HepG2 (cell line): Measurements from ENCODE around the gene SLC16A3. TPM values are rescaled to one million over a fixed set of nuclear protein-coding genes. Genes with fewer than 3 reads are reported as not detected.

Experiments used
- AGO1 ChIP-seq: fragments of 200-400 bp; formaldehyde crosslinking; IDR thresholded peaks from 2 replicates; pipeline ENCODE4 v1.6.1; 2017; ENCODE audit warnings: mild to moderate bottlenecking, low read depth, low read length, moderate library complexity; ENCODE audit not compliant: poor library complexity, severe bottlenecking
- CEBPG ChIP-seq: IDR thresholded peaks from 2 replicates; pipeline ENCODE4 v1.6.1; 2016
- ETV6 ChIP-seq: sonication (generic); formaldehyde crosslinking; conservative IDR thresholded peaks from 2 replicates; pipeline ENCODE4 v1.4.0; 2020; ENCODE audit warnings: missing genetic modification reagents
- HCFC1 ChIP-seq: fragments of 150-350 bp; IDR thresholded peaks from 2 replicates; pipeline ENCODE4 v1.6.1; 2014; ENCODE audit warnings: low read depth, low read length
- HES4 ChIP-seq: sonication (generic); formaldehyde crosslinking; IDR thresholded peaks from 2 replicates; pipeline ENCODE4 v1.9.0; 2021; ENCODE audit warnings: mild to moderate bottlenecking, missing genetic modification reagents, borderline replicate concordance
- HOXD1 ChIP-seq: sonication (generic); formaldehyde crosslinking; IDR thresholded peaks from 2 replicates; pipeline ENCODE4 v1.5.0; 2020; ENCODE audit warnings: missing genetic modification reagents
- KDM5B ChIP-seq: sonication (generic); formaldehyde crosslinking; IDR thresholded peaks from 2 replicates; pipeline ENCODE4 v1.4.0; 2020; ENCODE audit warnings: missing genetic modification reagents, mild to moderate bottlenecking, borderline replicate concordance
- KLF6 ChIP-seq: IDR thresholded peaks from 2 replicates; pipeline ENCODE4 v1.8.0; 2016; ENCODE audit warnings: missing biosample characterization, missing genetic modification reagents
- LCORL ChIP-seq, 2 experiments: fragments of 450-650 bp in 1 of 2; sonication (generic) in 1 of 2; formaldehyde crosslinking in 1 of 2; IDR thresholded peaks; 2 replicates each; pipeline versions ENCODE4 v1.5.0 to v1.6.1; 2017 to 2020; ENCODE audit warnings: antibody characterized with exemption in 1 of 2, missing genetic modification reagents in 1 of 2
- NCOA5 ChIP-seq: sonication (generic); formaldehyde crosslinking; IDR thresholded peaks from 2 replicates; pipeline ENCODE4 v1.4.0; 2020; ENCODE audit warnings: missing genetic modification reagents
- NR2C2 ChIP-seq: sonication (generic); formaldehyde crosslinking; IDR thresholded peaks from 2 replicates; pipeline ENCODE4 v1.4.0; 2020; ENCODE audit warnings: missing genetic modification reagents, mild to moderate bottlenecking, moderate library complexity, borderline replicate concordance
- REPIN1 ChIP-seq: sonication (generic); formaldehyde crosslinking; IDR thresholded peaks from 2 replicates; pipeline ENCODE4 v1.8.0; 2022; ENCODE audit warnings: missing genetic modification reagents, low read depth, mild to moderate bottlenecking, borderline replicate concordance
- SP2 ChIP-seq: sonication (generic); formaldehyde crosslinking; IDR thresholded peaks from 2 replicates; pipeline ENCODE4 v1.5.1; 2020; ENCODE audit warnings: mild to moderate bottlenecking, missing genetic modification reagents
- TOE1 ChIP-seq: sonication (generic); formaldehyde crosslinking; IDR thresholded peaks from 2 replicates; pipeline ENCODE4 v1.4.0; 2020; ENCODE audit warnings: mild to moderate bottlenecking, missing genetic modification reagents
- ZBTB20 ChIP-seq: sonication (generic); formaldehyde crosslinking; IDR thresholded peaks from 2 replicates; pipeline ENCODE4 v1.8.1; 2023; ENCODE audit warnings: missing genetic modification reagents, low read depth, mild to moderate bottlenecking, borderline replicate concordance
- ZBTB42 ChIP-seq: sonication (generic); formaldehyde crosslinking; IDR thresholded peaks from 2 replicates; pipeline ENCODE4 v1.5.0; 2020; ENCODE audit warnings: mild to moderate bottlenecking, missing genetic modification reagents
- ZBTB8A ChIP-seq: sonication (generic); formaldehyde crosslinking; IDR thresholded peaks from 2 replicates; pipeline ENCODE4 v1.4.0; 2020; ENCODE audit warnings: mild to moderate bottlenecking, low read depth, missing genetic modification reagents, borderline replicate concordance
- ZNF232 ChIP-seq: sonication (generic); formaldehyde crosslinking; IDR thresholded peaks from 2 replicates; pipeline ENCODE4 v1.4.0; 2020; ENCODE audit warnings: missing genetic modification reagents, borderline replicate concordance
- ZNF235 ChIP-seq: sonication (generic); formaldehyde crosslinking; IDR thresholded peaks from 2 replicates; pipeline ENCODE4 v1.8.1; 2023; ENCODE audit warnings: mild to moderate bottlenecking, missing genetic modification reagents, borderline replicate concordance
- ZNF333 ChIP-seq: sonication (generic); formaldehyde crosslinking; IDR thresholded peaks from 2 replicates; pipeline ENCODE4 v1.4.0; 2020; ENCODE audit warnings: mild to moderate bottlenecking, missing genetic modification reagents, borderline replicate concordance
- ZNF33A ChIP-seq: sonication (generic); formaldehyde crosslinking; IDR thresholded peaks from 2 replicates; pipeline ENCODE4 v1.5.1; 2020; ENCODE audit warnings: missing genetic modification reagents, mild to moderate bottlenecking, moderate library complexity, borderline replicate concordance
- ZNF510 ChIP-seq: sonication (generic); formaldehyde crosslinking; IDR thresholded peaks from 2 replicates; pipeline ENCODE4 v1.4.0; 2020; ENCODE audit warnings: low read depth, mild to moderate bottlenecking, missing genetic modification reagents
- ZNF563 ChIP-seq: sonication (generic); formaldehyde crosslinking; IDR thresholded peaks from 2 replicates; pipeline ENCODE4 v1.8.0; 2022; ENCODE audit warnings: mild to moderate bottlenecking, moderate library complexity, missing genetic modification reagents
- ZNF672 ChIP-seq: sonication (generic); formaldehyde crosslinking; IDR thresholded peaks from 2 replicates; pipeline ENCODE4 v1.8.1; 2022; ENCODE audit warnings: missing genetic modification reagents
- polyA plus RNA-seq, 8 experiments: library from polyadenylated mRNA; depleted of rRNA in 3 of 8; stranded (reverse) in 7 of 8; unstranded in 1 of 8; fragments of >200 nt; fragmentation: Illumina TruSeq in 4 of 8; extraction: Trizol in 4 of 8; gene quantifications; 2 replicates each; pipeline versions ENCODE4 v1.2.1 to v1.2.3, GENCODE V29; 2011 to 2016; ENCODE audit warnings: low read depth in 4 of 8, missing spikeins in 1 of 8, mixed read lengths in 1 of 8; ENCODE audit not compliant: insufficient read depth in 1 of 8
- total RNA-seq, 5 experiments: library from RNA; depleted of rRNA; stranded (reverse); fragments of >200 nt; fragmentation: Illumina TruSeq; extraction: Trizol; gene quantifications; 2 replicates each; pipeline ENCODE4 v1.2.3, GENCODE V29; 2016; ENCODE audit warnings: low read depth in 1 of 5
- TF ChIP-seq, protein P1 (sequence below): IDR thresholded peaks from 2 replicates; pipeline ENCODE4 v1.6.1; 2016; ENCODE audit warnings: control low read depth
- TF ChIP-seq, protein P2 (sequence below), 2 experiments: sonication (generic) in 1 of 2; formaldehyde crosslinking in 1 of 2; IDR thresholded peaks; 2 replicates each; pipeline versions ENCODE4 v1.5.1 to v1.6.1; 2011 to 2020; ENCODE audit warnings: borderline replicate concordance in 1 of 2, low read depth in 1 of 2, low read length in 1 of 2, mild to moderate bottlenecking in 1 of 2, missing genetic modification reagents in 1 of 2, moderate library complexity in 1 of 2

Gene SLC16A3
- total and polyA plus RNA-seq, 2 of the 13 experiments (the other 11 are each of a cell fraction or from before 2014, with no cell fraction given): 242 to 349 TPM

DNA sequence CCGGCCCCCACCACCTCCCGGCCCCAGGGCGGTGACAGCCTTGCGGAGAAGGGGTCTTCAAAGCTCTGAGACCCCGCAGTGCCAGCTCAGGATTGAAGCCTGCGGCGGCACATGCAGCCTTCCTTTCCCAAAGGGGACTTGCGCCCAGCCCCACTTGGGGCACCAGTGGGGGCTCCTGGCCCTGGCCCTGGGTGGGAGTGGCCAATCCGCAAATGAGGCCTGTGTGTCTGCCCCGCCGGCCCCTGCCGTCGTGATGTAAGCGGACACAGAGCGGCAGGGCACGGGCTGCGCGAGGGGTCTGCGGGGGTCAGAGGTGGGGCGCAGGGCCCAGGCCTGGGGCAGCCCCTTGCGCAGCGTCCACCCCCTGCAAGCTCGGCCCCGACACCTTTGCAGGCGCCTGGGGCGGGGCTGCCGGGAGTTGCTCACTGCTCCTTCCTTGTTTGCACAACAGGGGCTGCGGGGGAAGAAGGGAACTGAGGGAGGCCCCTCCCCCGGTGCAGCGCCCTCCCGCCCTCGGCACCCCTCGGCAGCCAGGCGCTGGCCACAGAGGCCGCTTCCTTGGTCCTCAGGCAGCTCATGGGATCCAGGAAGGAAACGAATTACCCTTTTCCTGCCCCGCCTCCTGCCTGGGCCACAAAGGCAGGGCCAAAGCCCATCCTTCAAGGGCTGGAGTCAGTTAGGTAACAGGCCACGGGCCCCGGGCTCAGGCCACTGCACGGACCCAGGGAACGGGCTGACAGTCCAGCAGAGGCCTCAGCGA lies 2.9 kb downstream of the SLC16A3 start (continued):
- peak; percentile 89 for TF ChIP-seq AGO1
- TF ChIP-seq ZNF232: 0 out of 2 replicates have a peak, but pooled peaks have one; percentile 58
- TF ChIP-seq TOE1 (CRISPR knock-in tag): no peak; the same call in 1 of the 2 replicates
- peak; percentile 79 for TF ChIP-seq HOXD1
- TF ChIP-seq LCORL (IDR thresholded peaks at IDR 0.05): no peak
- TF ChIP-seq LCORL (CRISPR knock-in tag; IDR thresholded peaks at IDR 0.05): peak; percentile 90
- TF ChIP-seq ZNF333 (CRISPR knock-in tag): no peak
- TF ChIP-seq, protein P1, sequence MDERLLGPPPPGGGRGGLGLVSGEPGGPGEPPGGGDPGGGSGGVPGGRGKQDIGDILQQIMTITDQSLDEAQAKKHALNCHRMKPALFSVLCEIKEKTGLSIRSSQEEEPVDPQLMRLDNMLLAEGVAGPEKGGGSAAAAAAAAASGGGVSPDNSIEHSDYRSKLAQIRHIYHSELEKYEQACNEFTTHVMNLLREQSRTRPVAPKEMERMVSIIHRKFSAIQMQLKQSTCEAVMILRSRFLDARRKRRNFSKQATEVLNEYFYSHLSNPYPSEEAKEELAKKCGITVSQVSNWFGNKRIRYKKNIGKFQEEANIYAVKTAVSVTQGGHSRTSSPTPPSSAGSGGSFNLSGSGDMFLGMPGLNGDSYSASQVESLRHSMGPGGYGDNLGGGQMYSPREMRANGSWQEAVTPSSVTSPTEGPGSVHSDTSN (CRISPR knock-in tag): no peak
- no peak for TF ChIP-seq NCOA5 (CRISPR knock-in tag)
- TF ChIP-seq KDM5B (CRISPR knock-in tag): peak; percentile 74; the same call in 1 of the 2 replicates
- TF ChIP-seq ZBTB42: no peak; the same call in 1 of the 2 replicates
- TF ChIP-seq REPIN1 (CRISPR knock-in tag): 0 out of 2 replicates have a peak, but pooled peaks have one; percentile 48
- TF ChIP-seq ZNF33A (CRISPR knock-in tag): no peak
- peak; percentile 81; the same call in 1 of the 2 replicates for TF ChIP-seq ZNF235
- peak; percentile 62; the same call in 1 of the 2 replicates for TF ChIP-seq HES4
- peak; percentile 79 for TF ChIP-seq NR2C2 (CRISPR knock-in tag)
- no peak for TF ChIP-seq ZNF672 (CRISPR knock-in tag)
- 0 out of 2 replicates have a peak, but pooled peaks have one; percentile 44 for TF ChIP-seq ZBTB8A (CRISPR knock-in tag)
- no peak for TF ChIP-seq HCFC1
- TF ChIP-seq ZNF510 (CRISPR knock-in tag): peak; percentile 53; the same call in 1 of the 2 replicates
- peak; percentile 87; the same call in 1 of the 2 replicates for TF ChIP-seq KLF6
- peak; percentile 86 for TF ChIP-seq CEBPG
- peak; percentile 91; the same call in 1 of the 2 replicates for TF ChIP-seq ETV6
- no peak for TF ChIP-seq SP2 (CRISPR knock-in tag)
- TF ChIP-seq ZNF563 (CRISPR knock-in tag): 0 out of 2 replicates have a peak, but pooled peaks have one; percentile 52
- TF ChIP-seq, protein P2, sequence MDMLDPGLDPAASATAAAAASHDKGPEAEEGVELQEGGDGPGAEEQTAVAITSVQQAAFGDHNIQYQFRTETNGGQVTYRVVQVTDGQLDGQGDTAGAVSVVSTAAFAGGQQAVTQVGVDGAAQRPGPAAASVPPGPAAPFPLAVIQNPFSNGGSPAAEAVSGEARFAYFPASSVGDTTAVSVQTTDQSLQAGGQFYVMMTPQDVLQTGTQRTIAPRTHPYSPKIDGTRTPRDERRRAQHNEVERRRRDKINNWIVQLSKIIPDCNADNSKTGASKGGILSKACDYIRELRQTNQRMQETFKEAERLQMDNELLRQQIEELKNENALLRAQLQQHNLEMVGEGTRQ (IDR thresholded peaks at IDR 0.05; ENCODE audit: low read depth, low read length): no peak
- TF ChIP-seq, protein P2 (CRISPR knock-in tag; IDR thresholded peaks at IDR 0.05; ENCODE audit: borderline replicate concordance): peak; percentile 48; the same call in 1 of the 2 replicates
- TF ChIP-seq ZBTB20 (CRISPR knock-in tag): peak; percentile 64
